H1 (cell line): ENCODE results near the gene ACAP2. TPM values are rescaled to one million over a fixed set of nuclear protein-coding genes. Genes with fewer than 3 reads are reported as not detected.

ENCODE experiments used
- CTCF ChIA-PET: fragments of 300-600 bp; sonication (Branson Sonifier 250); formaldehyde crosslinking; loops from one replicate; lab custom pipeline; 2021; ENCODE audit not compliant: partially characterized antibody; lab: Charles Lee
- POLR2A ChIA-PET: fragments of 300-600 bp; sonication (Branson Sonifier 250); formaldehyde crosslinking; loops from one replicate; lab custom pipeline; 2021; ENCODE audit warnings: inconsistent platforms; ENCODE audit not compliant: partially characterized antibody; lab: Charles Lee
- DNase-seq, 2 experiments: peaks; one replicate each; pipeline versions ENCODE4 v3.0.0 to v3.0.0-alpha.2; 2010 to 2022; ENCODE audit warnings: low spot score in 2 of 2, low read depth in 1 of 2, mixed read lengths in 1 of 2
- FAIRE-seq: peaks from 2 replicates; lab custom pipeline; 2011; peaks lifted over from hg19 to GRCh38; lab: Jason Lieb, UNC
- H2AFZ ChIP-seq: 2 replicates; pipeline ENCODE4 v1.8.1; 2012; ENCODE audit warnings: low read length, inconsistent platforms
- H2AK5ac ChIP-seq: 2 replicates; pipeline ENCODE4 v1.6.1; 2013; ENCODE audit warnings: low read depth, low read length
- H2BK120ac ChIP-seq: replicated peaks from 2 replicates; pipeline ENCODE3; 2013; ENCODE audit warnings: low read depth, low read length, inconsistent platforms
- H2BK12ac ChIP-seq: 2 replicates; pipeline ENCODE4 v1.6.1; 2013; ENCODE audit warnings: low read depth, low read length
- H2BK15ac ChIP-seq: 2 replicates; pipeline ENCODE4 v1.6.1; 2013; ENCODE audit warnings: low read length
- H2BK20ac ChIP-seq: 2 replicates; pipeline ENCODE4 v1.6.1; 2013; ENCODE audit warnings: low read length
- H2BK5ac ChIP-seq: 2 replicates; pipeline ENCODE4 v1.6.1; 2013; ENCODE audit warnings: low read depth, low read length
- H3K14ac ChIP-seq: 2 replicates; pipeline ENCODE4 v1.6.1; 2013; ENCODE audit warnings: inconsistent platforms; ENCODE audit not compliant: insufficient read length
- H3K18ac ChIP-seq: 2 replicates; pipeline ENCODE4 v1.6.1; 2013; ENCODE audit warnings: low read length; ENCODE audit errors: extremely low read depth
- H3K23ac ChIP-seq: 2 replicates; pipeline ENCODE4 v1.6.1; 2013; ENCODE audit warnings: inconsistent platforms; ENCODE audit not compliant: insufficient read length
- H3K23me2 ChIP-seq: 2 replicates; pipeline ENCODE4 v1.6.1; 2013; ENCODE audit warnings: low read depth, low read length
- H3K27ac ChIP-seq: 2 replicates; pipeline ENCODE4 v1.6.1; 2011; ENCODE audit warnings: low read depth, low read length, inconsistent platforms
- H3K27me3 ChIP-seq, 4 experiments: replicated peaks in 1 of 4; 1 replicate in 1 of 4; 2 replicates in 3 of 4; pipeline versions ENCODE4 v1.6.1 to v1.8.1; 2011 to 2013; ENCODE audit warnings: low read length in 3 of 4, mild to moderate bottlenecking in 3 of 4, inconsistent platforms in 2 of 4, mixed read lengths in 2 of 4, moderate library complexity in 1 of 4; ENCODE audit not compliant: control insufficient read depth in 3 of 4, insufficient read depth in 3 of 4; ENCODE audit errors: extremely low read depth in 1 of 4
- H3K36me3 ChIP-seq, 4 experiments: 2 replicates each; pipeline versions ENCODE4 v1.6.1 to v1.8.1; 2011 to 2013; ENCODE audit warnings: mild to moderate bottlenecking in 4 of 4, low read length in 3 of 4, moderate library complexity in 2 of 4, control low read depth in 1 of 4, inconsistent platforms in 1 of 4; ENCODE audit not compliant: insufficient read depth in 4 of 4, control insufficient read depth in 2 of 4
- H3K4ac ChIP-seq: replicated peaks from 2 replicates; pipeline ENCODE3; 2013; ENCODE audit warnings: low read length, low read depth, mixed read lengths, inconsistent platforms; ENCODE audit not compliant: insufficient read length
- H3K4me1 ChIP-seq, 4 experiments: replicated peaks in 1 of 4; 1 replicate in 1 of 4; 2 replicates in 3 of 4; pipeline versions ENCODE4 v1.6.1 to v1.8.1; 2011 to 2013; ENCODE audit warnings: low read length in 3 of 4, inconsistent platforms in 2 of 4, mixed read lengths in 1 of 4; ENCODE audit not compliant: insufficient read depth in 4 of 4, control insufficient read depth in 3 of 4
- H3K4me2 ChIP-seq, 2 experiments: 2 replicates each; pipeline versions ENCODE4 v1.6.1 to v1.8.1; 2011 to 2013; ENCODE audit warnings: low read depth in 2 of 2, low read length in 2 of 2, control low read depth in 1 of 2, inconsistent platforms in 1 of 2, mild to moderate bottlenecking in 1 of 2; ENCODE audit not compliant: insufficient read depth in 1 of 2
- H3K4me3 ChIP-seq, 4 experiments: fragments of 200-600, 300-600 bp in 1 of 4; sonication (generic), shearing (Covaris generic), sonication (Bioruptor Twin) in 1 of 4; 2 replicates each; pipeline versions ENCODE4 v1.5.1 to v1.8.1; 2011 to 2016; ENCODE audit warnings: low read length in 4 of 4, low read depth in 3 of 4, control low read depth in 2 of 4, inconsistent platforms in 2 of 4, mild to moderate bottlenecking in 2 of 4, mixed read lengths in 1 of 4, moderate library complexity in 1 of 4; ENCODE audit not compliant: insufficient read depth in 2 of 4; ENCODE audit errors: extremely low read depth in 1 of 4
- H3K56ac ChIP-seq: replicated peaks from 2 replicates; pipeline ENCODE3; 2013; ENCODE audit warnings: low read depth, mild to moderate bottlenecking, mixed read lengths, low read length, inconsistent platforms; ENCODE audit not compliant: insufficient read length
- H3K79me1 ChIP-seq: 2 replicates; pipeline ENCODE4 v1.6.1; 2013; ENCODE audit warnings: low read depth, low read length, control low read depth
- H3K79me2 ChIP-seq, 2 experiments: 2 replicates each; pipeline versions ENCODE4 v1.6.1 to v1.8.1; 2012 to 2013; ENCODE audit warnings: low read length in 2 of 2, mild to moderate bottlenecking in 2 of 2, inconsistent platforms in 1 of 2; ENCODE audit not compliant: insufficient read depth in 2 of 2, control insufficient read depth in 1 of 2
- H3K9ac ChIP-seq, 4 experiments: replicated peaks in 1 of 4; 1 replicate in 1 of 4; 2 replicates in 3 of 4; pipeline versions ENCODE4 v1.6.1 to v1.8.1; 2011 to 2013; ENCODE audit warnings: low read depth in 3 of 4, low read length in 3 of 4, control low read depth in 2 of 4, mild to moderate bottlenecking in 2 of 4, moderate library complexity in 2 of 4, inconsistent platforms in 1 of 4; ENCODE audit errors: extremely low read depth in 1 of 4
- H3K9me3 ChIP-seq, 2 experiments: 2 replicates each; pipeline versions ENCODE4 v1.6.1 to v1.8.1; 2012 to 2013; ENCODE audit warnings: mild to moderate bottlenecking in 2 of 2, moderate library complexity in 2 of 2, control low read depth in 1 of 2, inconsistent platforms in 1 of 2, low read depth in 1 of 2, low read length in 1 of 2, mixed read lengths in 1 of 2; ENCODE audit not compliant: insufficient read depth in 2 of 2
- H4K20me1 ChIP-seq, 2 experiments: replicated peaks in 1 of 2; 2 replicates each; pipeline versions ENCODE3 to v1.8.1; 2011 to 2013; ENCODE audit warnings: inconsistent platforms in 2 of 2, low read length in 2 of 2, mild to moderate bottlenecking in 1 of 2; ENCODE audit not compliant: insufficient read depth in 2 of 2, control insufficient read depth in 1 of 2
- H4K5ac ChIP-seq: 2 replicates; pipeline ENCODE4 v1.6.1; 2013; ENCODE audit warnings: low read length, low read depth, mixed read lengths, inconsistent platforms; ENCODE audit not compliant: insufficient read length
- H4K8ac ChIP-seq: 2 replicates; pipeline ENCODE4 v1.8.0; 2013; ENCODE audit warnings: mild to moderate bottlenecking, moderate library complexity, low read length, inconsistent platforms; ENCODE audit not compliant: insufficient read depth; ENCODE audit errors: extremely low read depth
- H4K91ac ChIP-seq: replicated peaks from 2 replicates; pipeline ENCODE3; 2013; ENCODE audit warnings: low read length, mixed read lengths, inconsistent platforms; ENCODE audit not compliant: insufficient read length
- EGR1 ChIP-seq: IDR thresholded peaks from 2 replicates; pipeline ENCODE4 v1.6.1; 2011; ENCODE audit warnings: low read depth, low read length, borderline replicate concordance
- HDAC6 ChIP-seq: IDR thresholded peaks from one replicate; pipeline ENCODE4 v1.7.1; 2012; ENCODE audit warnings: low read depth, mild to moderate bottlenecking, inconsistent platforms, low read length, moderate library complexity
- TCF12 ChIP-seq: IDR thresholded peaks from 2 replicates; pipeline ENCODE4 v1.6.1; 2011; ENCODE audit warnings: low read depth, mild to moderate bottlenecking, low read length
- WGBS, 2 experiments: shearing (Covaris generic) in 1 of 2; methylation state at CpG; one replicate each; pipeline versions ENCODE4 v1.1.6 to v1.1.7; 2013 to 2015; ENCODE audit warnings: low lambda C conversion rate in 2 of 2, mixed read lengths in 2 of 2, inconsistent platforms in 1 of 2, low coverage in 1 of 2, missing lambda C conversion rate in 1 of 2; ENCODE audit not compliant: insufficient replicate concordance in 2 of 2, insufficient coverage in 1 of 2, insufficient read length in 1 of 2; ENCODE audit errors: extremely low coverage in 1 of 2, missing lambda C conversion rate in 1 of 2; 5-methylcytosine and 5-hydroxymethylcytosine counted together
- polyA plus RNA-seq, 7 experiments: library from polyadenylated mRNA; depleted of rRNA in 3 of 7; stranded (reverse) in 5 of 7; unstranded in 2 of 7; fragments of >200 nt in 5 of 7; fragments of 200-250 nt in 2 of 7; gene quantifications; 1 replicate in 5 of 7; 2 replicates in 1 of 7; 4 replicates in 1 of 7; pipeline versions ENCODE4 v1.2.1 to v1.2.3, GENCODE V29; 2011 to 2013; ENCODE audit warnings: missing spikeins in 2 of 7, mixed read lengths in 2 of 7
- total RNA-seq: library from RNA; stranded (reverse); fragmentation: NEBNext Ultra II Directional; extraction: Animal tissue kit (Norgen Biotek cat#: 25700); gene quantifications from 2 replicates; pipeline ENCODE4 v1.2.1, GENCODE V29; 2021

The ACAP2 gene
- total and polyA plus RNA-seq, 2 of the 8 experiments (the other 6 are each of a cell fraction or from before 2014, with no cell fraction given), result 7.7 to 37.3 TPM

DNA sequence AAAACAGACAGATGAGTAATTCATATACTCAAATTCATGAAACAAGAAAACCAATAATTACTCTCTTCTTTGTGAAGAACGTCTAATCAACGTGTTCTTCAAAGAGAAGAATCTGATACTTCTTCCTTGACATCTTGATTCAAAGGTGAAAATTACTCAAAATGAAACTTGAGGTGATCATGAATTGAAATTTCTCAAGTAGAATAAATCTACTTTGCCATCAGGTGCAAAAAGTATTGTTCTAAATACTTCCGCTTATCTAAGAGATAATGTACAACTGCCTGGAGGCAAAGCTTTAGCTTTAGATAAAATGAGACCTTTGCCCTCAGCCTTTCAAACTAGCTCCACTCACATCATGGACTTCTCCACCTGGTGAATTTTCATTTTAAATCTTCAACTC, 158.0 kb downstream of the ACAP2 start:
- CTCF ChIA-PET, result interaction anchor here (0.6 to 2.1 kb wide), 2 partner anchors 13 to 266 kb away, joined by 3 to 5 read pairs; no protein-coding TSS in a partner anchor
- FAIRE-seq, result no peak

More for the DNA sequence above, 158.0 kb downstream of the ACAP2 start:
- Histone ChIP-seq H3K23ac (no peak overlapping the region), H3K79me2 (no peaks in the 10 kb centered on the region), H3K36me3 (peaks cover 0 to 11% (median 1%) of the 10 kb centered on the region in 4 experiments; a peak in 3 of 8 replicates), H2AFZ (no peak overlapping the region), H3K9ac (no peak overlapping the region), H4K91ac (no peak overlapping the region), H3K4ac (no peak overlapping the region), H3K27me3 (no peaks in the 10 kb centered on the region), H3K4me1 (no peaks in the 10 kb centered on the region), H3K27ac (no peak overlapping the region), H3K56ac (no peak overlapping the region), H3K4me3 (no peak overlapping the region), H2BK12ac (no peak overlapping the region), H2BK20ac (no peak overlapping the region), H3K18ac (no peak overlapping the region), H3K4me2 (no peak overlapping the region), H3K79me1 (no peaks in the 10 kb centered on the region), H3K9me3 (no peaks in the 10 kb centered on the region), H2AK5ac (no peak overlapping the region), H2BK15ac (no peak overlapping the region), H2BK5ac (no peak overlapping the region), H4K5ac (no peak overlapping the region), H3K14ac (no peak overlapping the region), H3K23me2 (no peaks in the 10 kb centered on the region), H4K8ac (no peak overlapping the region), H2BK120ac (no peak overlapping the region), H4K20me1 (no peaks in the 10 kb centered on the region)
- POLR2A ChIA-PET, result no interaction called here
- DNase-seq, result no peak
- WGBS, 2 experiments, result 95% methylated on average over 3 of the region's 3 CpGs; no CpG with 5 or more reads in 1 of the 2 experiments
- no peak for TF ChIP-seq EGR1
- TF ChIP-seq TCF12, result no peak
- no peak for TF ChIP-seq HDAC6
